NCI-H146 (cell line): ENCODE measurements around the gene SPATC1L.
"Not testable (repeated sequence)": the region's sequence is repeated elsewhere in the genome, so short reads cannot be mapped to it uniquely, and the experiment has no call there.

Source experiments
- DNase-seq: peaks from one replicate; lab custom pipeline; 2025; lab: John Stamatoyannopoulos, UW

Gene SPATC1L

DNA sequence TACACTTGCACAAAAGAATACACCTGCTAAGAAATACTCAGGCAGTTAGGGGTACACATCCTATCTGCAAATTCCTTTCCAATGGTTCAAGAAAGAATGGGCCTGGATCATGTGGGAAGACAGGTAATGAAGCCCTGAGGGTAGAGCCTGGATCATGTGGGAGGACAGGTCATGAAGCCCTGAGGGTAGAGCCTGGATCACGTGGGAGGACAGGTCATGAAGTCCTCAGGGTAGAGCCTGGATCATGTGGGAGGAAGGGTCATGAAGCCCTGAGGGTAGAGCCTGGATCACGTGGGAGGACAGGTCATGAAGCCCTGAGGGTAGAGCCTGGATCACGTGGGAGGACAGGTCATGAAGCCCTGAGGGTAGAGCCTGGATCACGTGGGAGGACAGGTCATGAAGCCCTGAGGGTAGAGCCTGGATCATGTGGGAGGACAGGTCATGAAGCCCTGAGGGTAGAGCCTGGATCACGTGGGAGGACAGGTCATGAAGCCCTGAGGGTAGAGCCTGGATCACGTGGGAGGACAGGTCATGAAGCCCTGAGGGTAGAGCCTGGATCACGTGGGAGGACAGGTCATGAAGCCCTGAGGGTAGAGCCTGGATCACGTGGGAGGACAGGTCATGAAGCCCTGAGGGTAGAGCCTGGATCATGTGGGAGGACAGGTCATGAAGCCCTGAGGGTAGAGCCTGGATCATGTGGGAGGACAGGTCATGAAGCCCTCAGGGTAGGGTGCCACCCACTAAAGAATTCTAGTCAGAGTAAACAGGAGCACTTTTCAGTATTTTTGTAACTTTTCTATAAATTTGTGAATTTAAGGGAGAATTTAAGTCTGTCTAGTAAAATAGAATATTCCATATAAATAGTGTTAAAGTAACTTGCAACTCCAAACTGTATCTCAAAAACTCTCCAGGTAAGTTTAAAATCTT lies 16.9 kb upstream of the SPATC1L start:
- not testable (repeated sequence) for DNase-seq

DNA sequence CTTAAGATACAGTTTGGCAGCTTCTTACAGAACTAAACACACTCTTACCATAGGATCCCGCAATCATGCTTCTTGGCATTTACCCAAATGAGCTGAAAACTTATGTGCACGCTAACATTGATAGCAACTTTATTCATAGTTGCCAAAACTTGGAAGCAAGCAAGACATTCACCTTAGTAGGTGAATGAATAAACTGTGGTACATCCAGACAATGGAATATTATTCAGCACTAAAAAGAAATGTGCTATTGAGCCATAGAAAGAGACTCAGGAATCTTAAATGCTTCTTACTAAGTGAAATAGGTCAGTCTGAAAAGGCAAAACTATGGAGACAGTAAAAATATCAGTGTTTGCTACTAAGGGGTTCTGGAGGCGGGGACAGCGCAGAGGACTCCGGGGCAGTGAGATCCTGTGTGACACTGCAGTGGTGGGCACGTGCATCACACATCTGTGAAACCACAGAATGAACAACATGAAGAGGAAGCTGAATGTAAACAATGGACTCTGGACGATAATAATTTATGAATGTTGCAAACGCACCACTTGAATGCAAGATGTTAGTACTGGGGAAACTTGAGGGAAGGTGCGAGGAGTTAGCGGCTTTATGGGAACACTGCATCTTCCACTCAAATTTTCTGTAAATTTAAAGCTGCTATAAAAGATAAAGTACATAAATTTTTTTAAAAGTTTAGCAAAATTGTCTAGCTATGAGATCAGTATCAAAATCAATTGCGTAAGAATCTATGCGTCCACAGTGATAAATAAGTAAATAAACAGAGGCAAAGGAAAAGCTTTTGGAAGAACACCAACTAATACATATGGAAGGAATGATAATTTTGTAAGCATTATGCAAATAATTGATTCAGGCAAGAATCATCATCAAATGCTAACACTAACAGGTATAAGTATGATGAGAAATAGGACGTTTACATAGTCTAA lies 15.4 kb upstream of the SPATC1L start:
- DNase-seq = no peak

DNA sequence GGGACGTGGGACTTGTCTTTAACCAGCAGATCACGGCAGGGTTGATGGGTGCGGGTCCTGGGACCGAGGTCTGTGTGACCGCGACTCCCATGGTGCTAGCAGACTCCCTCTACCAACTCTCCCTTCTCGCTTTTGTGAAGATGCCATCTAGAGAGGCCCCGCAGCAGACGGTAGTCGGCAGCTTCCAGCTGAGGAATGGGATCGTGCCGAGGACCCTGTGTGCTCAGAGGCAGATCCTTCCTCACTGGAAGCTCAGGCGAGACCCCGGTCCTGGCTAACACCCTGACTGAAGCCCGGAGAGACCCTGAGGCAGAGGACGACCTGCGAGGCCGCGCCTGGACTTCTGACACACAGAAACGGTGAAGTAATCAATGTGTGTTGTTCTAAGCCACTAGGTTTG lies 12.5 kb upstream of the SPATC1L start:
- DNase-seq = no peak

DNA sequence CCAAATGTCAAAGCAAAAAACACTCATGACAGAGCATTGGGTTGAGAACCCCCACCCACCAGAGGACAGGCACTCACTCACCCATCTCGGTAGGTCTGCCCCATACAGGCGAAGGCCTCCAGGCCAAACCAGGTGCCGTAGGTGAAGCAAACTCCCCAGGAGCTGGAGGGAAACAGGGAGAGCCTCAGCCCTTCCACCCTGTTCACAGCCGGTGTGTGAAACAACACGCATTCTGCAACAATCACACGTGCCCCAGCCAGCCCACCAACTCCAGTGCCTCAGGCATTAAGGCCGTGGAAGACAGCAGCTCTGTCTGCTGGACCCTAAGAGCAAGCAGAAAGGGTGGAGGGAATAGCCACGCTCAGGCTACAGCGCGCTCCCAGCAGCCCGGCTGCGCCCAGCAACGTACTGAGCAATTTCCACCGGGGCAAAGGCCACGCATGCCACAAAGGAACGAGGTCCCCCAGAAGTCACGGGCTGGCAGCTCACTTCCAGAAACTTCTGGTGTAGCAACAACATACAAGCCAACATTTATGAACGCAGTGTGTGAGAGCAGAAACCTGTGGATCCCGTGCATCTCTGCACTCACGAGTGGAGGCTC lies 11.4 kb upstream of the SPATC1L start:
- no peak for DNase-seq

DNA sequence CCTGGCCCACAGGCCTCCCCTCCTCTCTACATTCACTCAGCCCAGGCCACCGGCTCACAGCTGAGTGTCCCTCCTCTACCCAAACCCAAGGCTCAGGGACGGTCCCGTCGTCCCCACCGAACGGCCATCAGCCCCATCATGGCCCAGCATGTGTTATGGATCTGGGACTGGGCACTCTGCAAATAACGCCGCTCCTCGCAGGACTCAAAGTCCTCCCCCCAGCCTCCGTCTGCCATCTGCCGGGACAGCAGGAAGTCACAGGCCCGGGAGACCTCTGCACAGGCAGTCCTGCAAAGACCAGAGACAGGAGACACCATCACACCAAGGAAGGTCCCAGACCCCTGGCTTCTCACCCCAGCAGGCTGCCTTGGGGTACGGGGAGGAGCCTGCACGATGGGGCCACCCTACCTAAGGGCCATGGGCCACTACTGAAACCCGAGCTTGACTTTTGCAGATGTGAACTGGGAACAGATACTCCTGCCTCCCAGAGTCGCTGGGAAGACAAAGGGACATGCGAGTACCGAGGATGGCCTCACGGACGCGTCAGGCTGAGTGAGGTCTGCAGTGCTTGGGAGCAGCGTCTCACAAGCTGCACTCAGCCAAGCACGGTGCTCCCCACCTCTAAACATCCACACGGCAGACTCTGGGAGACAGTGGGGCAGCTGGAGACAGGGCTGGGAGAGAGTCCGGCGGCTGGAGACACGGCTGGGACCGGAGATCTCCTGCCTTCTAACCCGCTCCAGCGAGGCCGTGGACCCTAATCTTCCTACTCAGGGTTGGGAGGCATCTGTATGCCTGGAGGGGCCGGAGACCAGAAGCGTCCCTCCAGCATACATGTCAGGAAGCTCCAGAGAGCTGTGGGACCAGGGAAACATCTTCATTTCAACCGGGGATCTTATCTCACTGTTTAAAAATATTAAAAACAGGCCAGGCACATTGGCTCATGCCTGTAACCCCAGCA lies 10.4 kb upstream of the SPATC1L start:
- no peak for DNase-seq

DNA sequence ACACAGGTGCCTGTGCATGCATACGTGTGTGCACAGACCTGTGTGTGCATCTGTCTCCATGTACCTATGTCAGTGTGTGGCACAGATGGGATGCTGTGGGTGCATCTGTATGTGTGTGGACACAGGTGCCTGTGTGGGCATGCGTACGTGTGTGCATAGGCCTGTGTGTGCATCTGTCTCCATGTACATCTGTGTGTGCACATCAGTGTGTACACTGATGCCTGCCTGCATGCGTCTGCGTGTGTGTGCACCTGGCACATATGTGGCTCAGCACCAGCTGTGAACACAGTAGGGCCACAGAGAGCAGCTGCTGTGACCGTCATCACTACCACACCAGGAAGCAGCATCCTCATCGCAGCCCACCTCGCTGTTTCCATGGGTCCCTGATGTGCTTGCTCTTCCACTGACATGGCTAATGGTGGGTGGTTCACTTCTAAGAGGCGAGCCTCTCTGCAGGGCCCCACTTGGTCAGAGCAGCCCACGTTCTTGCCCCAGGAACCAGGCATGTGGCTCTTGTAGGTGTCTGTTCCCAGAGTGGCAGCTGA lies 9.6 kb upstream of the SPATC1L start:
- DNase-seq = no peak

DNA sequence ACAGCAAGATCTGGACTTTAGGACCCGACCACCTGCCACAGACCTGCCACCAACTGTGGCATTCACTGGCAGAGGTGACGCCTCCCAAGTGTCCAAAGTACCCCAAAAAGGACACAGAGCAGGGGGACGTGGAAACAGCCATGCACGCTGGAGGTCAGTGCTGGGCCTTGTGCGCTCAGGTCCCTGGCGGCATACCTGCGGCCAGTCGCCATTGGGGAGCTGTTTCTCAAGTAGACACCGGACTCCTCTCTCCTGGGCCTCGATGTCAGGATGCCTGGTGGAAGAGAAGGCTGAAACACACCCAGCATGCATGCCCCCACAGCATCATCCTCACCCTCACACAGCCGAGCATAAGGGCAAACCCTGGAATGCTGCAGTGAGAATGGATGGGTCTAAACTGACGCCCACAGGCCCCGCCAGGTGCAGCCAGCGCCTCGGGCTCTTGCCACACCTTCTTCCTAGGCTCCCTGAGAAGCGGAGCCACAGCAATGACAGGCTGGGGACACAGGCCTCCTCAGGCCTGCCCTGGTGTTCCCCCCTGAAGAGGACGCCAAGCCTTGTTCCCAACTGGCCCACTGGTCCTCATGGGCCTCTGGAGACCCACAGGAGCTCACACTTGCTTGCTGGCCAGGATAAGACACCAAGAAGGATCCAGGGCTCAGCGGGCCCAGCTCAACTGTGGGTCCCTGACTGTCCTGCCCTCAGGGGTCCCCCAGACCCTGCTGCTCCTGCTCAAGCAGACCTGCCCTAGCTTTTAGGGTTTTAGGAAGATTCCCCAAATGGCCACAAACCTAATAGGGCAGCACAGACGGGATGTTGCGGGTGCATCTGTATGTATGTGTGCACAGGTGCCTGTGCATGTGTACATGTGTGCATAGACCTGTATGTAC lies 7.7 kb upstream of the SPATC1L start:
- DNase-seq = no peak

DNA sequence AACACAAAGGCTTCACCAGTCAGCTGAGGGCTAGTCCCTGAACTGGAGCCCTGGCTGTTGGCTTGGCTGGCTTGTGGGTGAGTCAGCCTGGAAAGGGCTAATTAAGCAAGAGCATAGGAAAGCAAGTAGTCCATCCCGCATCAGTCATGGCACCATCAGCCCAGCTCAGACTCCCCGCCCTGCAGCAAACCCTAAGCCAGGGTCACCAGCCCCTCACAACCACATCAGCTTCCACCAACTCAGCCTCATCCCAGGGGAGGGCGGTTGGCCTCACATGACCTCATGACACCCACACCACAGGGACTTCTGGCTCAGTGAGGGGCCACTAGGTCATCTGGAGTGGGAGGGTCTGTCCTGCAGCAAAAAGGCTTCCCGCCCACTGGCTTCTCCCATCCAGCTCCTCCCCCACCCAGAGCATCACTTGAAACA lies 7.0 kb upstream of the SPATC1L start:
- no peak for DNase-seq

DNA sequence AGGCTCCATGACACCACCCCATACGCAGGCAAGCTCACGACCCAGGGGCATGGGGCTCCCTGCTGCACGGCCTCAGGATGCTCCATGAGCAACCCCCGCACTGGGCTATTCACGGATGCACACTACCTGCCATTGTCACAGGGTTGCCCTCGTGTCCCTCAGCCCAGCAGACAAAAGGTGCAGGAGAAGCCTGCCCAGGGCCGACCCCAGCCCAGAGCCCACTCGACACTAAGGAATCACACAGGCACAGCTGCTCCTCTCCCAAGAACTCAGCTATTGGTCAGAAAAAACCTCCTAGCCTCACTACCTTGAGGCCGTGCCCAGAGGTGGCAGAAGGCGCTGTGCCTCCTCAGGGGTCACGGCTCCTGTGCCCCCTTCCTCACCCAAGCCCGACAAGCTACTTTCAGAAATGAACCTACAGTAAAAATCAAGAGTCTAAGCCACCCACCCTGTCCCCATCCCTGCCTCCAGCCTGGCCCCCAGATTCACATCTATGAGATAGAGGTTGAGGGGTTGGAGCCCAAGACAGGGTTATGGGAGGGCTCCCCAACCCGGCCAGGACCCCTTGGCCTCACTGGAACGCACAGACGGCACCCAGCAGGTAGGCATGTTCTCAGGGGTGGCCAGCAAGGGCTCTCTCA lies 6.4 kb upstream of the SPATC1L start:
- DNase-seq = no peak

DNA sequence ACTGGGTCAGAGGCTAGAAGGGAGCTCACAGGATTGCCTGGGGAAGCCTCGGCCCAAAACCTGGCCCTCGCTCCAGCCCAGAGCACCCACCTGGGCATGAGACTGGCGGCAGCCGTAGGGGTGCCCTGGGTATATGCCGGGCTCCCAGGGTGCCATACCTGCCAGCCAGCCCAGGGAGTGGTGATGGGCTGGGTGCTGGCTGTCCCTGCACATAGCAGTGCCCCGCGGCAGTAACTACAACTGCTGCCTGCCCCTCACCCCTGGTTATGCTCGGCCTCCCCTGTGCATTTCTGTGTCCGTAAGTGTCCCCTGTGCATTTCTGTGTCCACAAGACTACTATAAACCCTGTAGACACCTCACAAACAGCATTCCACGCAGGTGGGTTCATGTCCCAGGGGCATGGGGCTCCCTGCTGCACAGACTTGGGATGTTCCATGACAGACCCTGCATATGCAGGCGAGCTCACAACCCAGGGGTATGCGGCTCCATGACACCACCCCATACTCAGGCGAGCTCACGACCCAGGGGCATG lies 5.8 kb upstream of the SPATC1L start:
- no peak for DNase-seq

DNA sequence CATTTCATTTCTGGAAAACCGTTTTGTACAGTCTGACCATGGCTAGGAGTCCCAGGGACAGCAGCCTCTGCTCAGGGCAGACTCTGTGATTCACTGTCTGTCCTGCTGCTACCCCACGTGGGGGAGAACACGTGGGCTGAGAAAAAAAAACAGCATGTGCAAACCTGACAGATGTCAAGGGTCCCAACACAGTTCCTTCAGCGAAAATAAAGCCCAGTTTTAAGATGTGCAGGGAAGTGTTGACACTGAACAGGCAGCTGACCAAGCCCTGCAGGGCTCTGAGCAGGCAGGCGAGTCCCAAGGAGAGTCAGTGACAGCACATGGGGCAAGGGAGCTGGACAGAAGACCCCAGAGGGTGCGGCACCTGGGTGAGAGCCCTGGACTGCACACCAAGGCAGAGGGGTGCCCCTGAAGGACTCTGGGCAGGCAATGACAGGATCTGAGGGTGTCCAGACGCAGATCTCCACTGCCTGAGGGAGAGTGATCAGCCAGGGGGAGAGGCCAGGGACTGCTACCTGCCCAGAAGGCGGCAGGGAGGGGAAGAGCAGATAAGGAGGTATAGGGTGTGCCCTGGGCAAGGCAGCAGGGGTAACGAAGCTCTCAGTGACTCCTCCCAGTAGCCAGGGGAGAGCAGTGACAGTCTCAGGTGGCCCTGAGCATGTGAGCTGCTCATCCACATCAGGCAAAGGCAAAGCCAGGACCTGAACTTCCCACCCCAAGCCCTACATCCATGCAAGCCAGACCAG lies 5.1 kb upstream of the SPATC1L start:
- no peak for DNase-seq

DNA sequence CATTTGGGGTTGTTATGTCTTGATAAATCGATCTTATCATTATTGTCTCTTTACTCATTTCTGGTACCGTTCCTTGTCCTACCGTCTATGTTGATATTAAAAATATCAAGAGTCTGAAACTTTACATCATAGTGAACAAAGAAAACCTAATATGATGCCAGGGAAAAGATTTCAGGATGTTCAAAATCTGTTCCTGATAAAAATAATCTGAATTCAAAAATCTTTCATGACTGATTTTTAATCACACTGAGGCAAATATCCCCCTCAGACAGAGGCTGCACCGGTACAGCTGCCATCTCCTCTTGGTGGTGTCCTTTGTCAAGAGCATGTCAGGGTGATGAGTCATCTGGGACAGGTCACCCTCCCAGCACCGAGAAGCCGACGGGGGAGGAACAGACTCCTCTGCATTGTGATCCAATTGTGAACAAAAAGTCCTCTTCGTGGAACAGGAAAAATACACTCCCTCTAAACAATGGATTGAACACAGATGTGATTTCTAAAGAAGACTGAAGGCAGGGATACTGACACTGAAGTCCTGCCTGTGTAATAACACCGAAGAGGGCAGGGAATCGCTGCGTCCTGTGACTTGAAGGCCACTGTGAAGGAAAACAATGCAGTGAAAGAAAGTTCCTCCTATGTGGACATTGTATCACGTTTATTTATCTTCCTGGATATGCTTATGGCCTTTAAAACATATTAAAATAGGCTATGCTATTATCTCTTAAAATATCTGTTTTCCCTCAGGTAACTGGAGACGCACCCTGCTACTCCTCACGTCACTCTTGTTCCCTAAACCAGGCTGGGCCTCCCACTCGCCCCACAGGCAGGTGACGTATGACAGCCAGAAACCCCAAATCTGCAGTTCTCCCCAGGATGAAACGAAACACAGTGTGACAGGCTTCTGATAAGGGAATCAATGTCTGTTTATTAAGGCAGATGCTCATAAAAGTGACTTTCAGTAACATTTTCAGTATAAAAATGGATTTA lies 4.3 kb upstream of the SPATC1L start:
- no peak for DNase-seq

DNA sequence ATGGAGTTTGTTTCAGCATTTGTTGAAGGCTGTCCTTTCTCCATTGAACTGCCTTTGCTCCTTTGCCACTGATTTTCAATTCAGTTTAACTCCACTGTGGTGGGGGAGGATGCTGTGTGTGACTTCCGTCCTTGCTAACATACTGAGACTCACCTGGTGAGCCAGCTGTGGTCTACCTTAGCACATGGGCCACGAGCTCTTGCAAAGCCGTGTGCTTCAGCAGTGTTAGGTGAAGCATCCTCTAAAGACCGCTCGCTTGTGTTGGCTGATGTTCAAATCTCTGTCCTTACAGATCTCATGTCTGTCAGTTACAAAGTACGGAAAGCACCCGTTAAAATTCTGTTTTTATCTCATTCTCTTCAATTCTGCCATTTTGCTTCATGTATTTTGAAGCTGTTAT lies 3.6 kb upstream of the SPATC1L start:
- no peak for DNase-seq

DNA sequence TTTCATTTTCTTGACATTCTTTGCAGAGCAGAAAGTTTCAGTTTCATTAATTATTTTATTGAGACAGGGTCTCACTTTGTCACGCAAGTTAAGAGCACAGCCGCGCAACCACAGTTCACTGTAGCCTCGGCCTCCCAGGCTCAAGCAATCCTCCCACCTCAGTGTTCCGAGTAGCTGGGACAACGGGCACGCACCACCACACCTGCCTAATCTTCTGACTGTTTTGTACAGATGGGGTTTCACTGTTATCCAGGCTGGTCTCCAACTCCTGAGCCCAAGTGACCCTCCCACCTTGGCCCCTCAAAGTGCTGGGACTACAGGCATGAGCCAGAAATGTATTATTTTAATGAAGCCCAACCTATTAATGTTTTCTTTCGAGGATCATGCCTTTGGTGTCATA lies 3.0 kb upstream of the SPATC1L start:
- no peak for DNase-seq

DNA sequence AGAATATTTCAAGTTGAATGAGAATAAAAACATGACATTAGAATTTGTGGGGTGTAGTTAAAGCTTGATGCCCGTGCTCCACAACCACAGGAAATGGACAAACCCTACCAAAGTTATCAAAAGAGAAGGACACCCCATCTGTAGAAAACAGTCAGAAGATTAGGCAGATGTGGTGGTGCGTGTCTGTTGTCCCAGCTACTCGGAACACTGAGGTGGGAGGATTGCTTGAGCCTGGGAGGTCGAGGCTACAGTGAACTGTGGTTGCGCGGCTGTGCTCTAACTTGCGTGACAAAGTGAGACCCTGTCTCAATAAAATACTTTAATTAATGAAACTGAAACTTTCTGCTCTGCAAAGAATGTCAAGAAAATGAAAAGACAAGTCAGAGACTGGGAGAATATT lies 1.5 kb upstream of the SPATC1L start:
- DNase-seq = no peak

DNA sequence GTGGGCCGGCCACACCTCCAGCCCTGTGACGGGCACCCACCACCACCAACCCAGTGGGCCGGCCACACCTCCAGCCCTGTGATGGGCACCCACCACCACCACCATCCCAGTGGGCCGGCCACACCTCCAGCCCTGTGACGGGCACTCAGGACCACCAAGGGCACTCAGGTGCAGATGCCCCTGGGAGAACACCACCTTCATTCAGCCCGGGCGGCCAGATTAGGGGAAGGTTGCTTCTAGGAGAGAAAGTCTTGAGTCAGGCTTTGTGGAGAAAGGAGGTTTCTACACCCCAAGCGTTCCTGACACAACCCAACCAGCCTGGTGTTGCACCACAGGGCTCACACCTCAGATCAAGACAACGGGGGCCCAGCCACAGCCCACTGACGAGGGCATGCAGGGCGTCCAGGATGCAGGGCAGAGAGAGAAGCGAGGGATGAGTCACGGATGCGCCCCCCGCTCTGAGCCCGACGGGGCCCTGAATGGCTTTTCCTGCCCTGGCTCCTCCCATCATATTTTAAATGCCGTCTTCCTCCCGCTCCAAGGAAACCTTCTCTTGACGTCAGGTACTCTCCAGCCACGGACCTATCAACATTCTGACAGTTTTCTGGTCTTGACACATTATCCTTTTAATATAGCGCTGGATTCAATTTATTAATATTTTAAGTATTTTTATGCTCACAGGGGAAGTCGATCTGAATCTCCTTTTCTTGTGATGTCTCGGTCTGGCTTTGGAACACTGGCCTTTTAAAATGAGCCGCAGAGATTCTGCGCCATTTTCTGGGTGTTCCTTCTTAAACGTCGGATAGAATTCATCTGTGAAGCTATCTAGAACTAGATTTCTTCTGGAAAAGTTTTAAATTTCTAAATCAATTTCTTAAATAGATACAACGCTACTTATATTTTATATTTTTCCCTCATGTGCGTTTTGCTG lies 631 bp upstream of the SPATC1L start:
- DNase-seq = no peak
